ENCODE results near the gene TMCO1. TPM values are rescaled to one million over a fixed set of nuclear protein-coding genes. Genes with fewer than 3 reads are reported as not detected.
"Not testable (repeated sequence)": the region's sequence is repeated elsewhere in the genome, so short reads cannot be mapped to it uniquely, and the experiment has no call there.

The TMCO1 gene, protein sequence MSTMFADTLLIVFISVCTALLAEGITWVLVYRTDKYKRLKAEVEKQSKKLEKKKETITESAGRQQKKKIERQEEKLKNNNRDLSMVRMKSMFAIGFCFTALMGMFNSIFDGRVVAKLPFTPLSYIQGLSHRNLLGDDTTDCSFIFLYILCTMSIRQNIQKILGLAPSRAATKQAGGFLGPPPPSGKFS
- total RNA-seq: 100 to 1,000 TPM in 1 of 2 experiments, 10 to 100 TPM in 1; 93.3 to 102 TPM

DNA sequence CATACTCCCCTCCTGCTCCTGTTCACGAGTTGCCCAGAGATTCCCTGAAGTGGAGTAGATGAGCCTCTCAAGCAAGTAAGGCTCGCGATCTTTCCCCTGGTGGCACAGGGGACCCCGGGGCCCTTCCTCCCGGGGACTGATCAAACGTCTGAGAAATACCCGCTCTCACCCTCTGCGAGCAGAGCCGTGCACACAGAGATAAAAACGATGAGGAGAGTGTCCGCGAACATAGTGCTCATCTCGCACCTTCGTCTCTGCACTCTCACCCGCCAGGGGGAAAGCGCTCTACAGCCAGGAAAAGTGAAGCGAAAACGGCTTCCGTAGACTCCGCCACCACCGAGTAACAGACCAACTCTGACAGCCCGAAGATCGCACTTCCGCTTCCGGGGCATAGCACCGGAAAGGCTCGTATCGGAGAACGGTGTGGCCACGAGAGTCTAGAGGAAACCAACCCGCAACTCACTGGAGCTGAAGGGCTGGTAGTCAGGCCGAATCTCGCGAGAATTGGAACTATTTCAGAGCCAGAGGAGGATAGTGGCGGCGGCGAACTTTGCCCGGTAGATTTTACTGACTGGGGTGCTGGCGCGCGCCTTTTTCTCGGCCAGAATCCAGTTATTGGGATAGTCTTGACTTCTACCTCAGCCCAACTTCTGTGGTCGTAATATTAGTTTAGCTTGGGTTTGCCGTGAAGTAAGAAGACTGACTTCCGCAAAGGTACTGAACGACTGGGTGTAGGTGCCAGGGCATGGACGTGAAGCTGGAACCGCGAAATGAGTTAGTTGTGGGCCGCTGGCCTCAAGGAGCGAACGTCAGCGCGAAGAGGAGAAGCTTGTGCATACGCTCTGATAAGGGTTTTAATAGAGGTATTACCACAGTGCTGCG, at the start of gene TMCO1:
Gene TMCO1 (minus strand): TSS at position 356 of the 882 bp plus-strand sequence. CDS start 117 bp downstream, at position 239.
- peak; percentile 98 for DNase-seq
- Mint-ChIP-seq H3K4me1 (peaks cover 50% of the 10 kb centered on the region), H3K36me3 (ENCODE audit: low read depth) (peaks cover 50% of the 10 kb centered on the region), H3K27me3 (no peaks in the 10 kb centered on the region), H3K4me3 (peak within 1 kb of the TSS; percentile 96), H3K27ac (peak within 1 kb of the TSS; percentile 98), H3K9me3 (no peaks in the 10 kb centered on the region)
- POLR2A ChIA-PET: interaction anchor here (0.6 to 1.3 kb wide), 2 partner anchors 60 to 74 kb away, joined by 3 read pairs; no protein-coding TSS in a partner anchor
- CTCF ChIA-PET: interaction anchor here (0.7 to 1.8 kb wide), 7 partner anchors 9 to 138 kb away, joined by 3 to 5 read pairs (median 4); partner anchors contain the start of gene UCK2

DNA sequence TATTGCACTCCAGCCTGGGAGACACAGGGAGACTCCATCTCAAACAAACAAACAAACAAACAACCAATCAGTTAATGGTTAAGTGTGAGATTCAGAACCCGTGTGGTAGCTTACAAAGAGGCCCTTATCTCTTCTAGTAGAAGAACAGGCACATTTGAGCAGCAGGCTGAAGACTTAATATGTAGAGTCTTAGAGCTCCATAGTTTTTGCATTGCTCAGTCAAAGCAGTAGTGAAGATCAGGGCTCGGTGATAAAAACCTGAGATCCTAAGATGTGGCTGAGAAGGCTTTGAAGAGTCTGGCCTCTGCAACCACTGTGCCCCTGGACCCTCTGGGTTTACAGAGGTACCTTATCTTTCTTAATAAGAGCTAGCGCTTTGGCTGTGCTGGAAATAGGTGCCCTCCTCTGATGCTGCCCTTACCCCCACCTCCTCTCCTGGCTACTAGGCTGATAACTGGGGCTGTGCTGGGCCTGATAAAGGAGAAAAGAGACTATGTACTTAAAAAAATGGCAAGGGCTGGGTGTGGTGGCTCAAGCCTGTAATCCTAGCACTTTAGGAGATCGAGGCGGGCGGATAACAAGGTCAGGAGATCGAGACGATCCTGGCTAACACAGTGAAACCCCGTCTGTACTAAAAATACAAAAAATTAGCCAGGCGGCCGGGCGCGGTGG, 48.3 kb upstream of the TMCO1 start:
- POLR2A ChIA-PET: no interaction called here
- H3K4me3 Mint-ChIP-seq: no peak overlapping the region
- peaks cover 3% of the 10 kb centered on the region for H3K27me3 Mint-ChIP-seq
- CTCF ChIA-PET: no interaction called here
- DNase-seq: no peak
- H3K36me3 Mint-ChIP-seq (ENCODE audit: low read depth): no peaks in the 10 kb centered on the region
- H3K9me3 Mint-ChIP-seq: no peaks in the 10 kb centered on the region
- no peak overlapping the region for H3K27ac Mint-ChIP-seq
- H3K4me1 Mint-ChIP-seq: no peaks in the 10 kb centered on the region

DNA sequence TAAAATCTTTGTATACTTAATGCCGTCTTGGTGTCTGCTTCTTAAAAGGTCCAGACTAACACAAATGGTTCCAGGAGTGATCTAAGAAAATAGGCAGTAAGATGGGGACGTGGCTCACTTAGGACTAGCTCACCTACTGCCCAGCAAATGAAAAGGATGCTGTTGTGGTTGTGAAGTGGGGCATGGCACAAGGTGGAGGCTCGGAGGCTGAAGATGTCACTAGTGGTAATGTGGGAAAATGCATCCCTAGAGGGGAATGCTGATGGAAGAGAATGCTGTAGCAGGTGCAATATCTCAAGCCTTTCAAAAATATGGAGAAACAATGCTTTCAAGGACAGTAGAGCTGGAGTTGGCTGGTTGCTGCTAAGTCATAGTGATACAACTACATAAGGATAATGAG, 47.5 kb upstream of the TMCO1 start:
- Mint-ChIP-seq H3K9me3 (no peaks in the 10 kb centered on the region), H3K36me3 (ENCODE audit: low read depth) (no peaks in the 10 kb centered on the region), H3K4me3 (no peak overlapping the region), H3K4me1 (no peaks in the 10 kb centered on the region), H3K27me3 (peaks cover 3% of the 10 kb centered on the region), H3K27ac (no peak overlapping the region)
- ChIA-PET POLR2A (no interaction called here), CTCF (no interaction called here)
- no peak for DNase-seq

DNA sequence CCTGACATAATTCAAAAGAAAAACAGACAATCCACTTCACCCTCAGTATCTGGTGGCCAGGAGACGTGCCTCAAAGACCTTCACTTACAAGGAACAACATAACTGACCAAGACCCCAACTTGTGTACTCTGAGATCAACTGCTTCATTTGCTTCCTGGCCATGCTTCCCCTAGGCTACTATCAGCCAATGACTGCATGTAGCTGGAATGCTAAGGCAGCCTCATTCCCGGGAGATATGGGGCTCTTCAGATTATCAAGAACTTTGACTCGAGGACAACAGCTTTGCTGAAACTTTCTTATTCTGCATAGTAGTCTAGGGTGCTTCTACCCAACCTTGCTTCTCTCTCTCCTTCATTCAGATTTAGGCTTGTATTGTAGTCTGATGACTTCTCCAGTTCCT, 47.1 kb upstream of the TMCO1 start:
- POLR2A ChIA-PET: no interaction called here
- no peaks in the 10 kb centered on the region for H3K4me1 Mint-ChIP-seq
- DNase-seq: no peak
- no peaks in the 10 kb centered on the region for H3K36me3 Mint-ChIP-seq (ENCODE audit: low read depth)
- H3K4me3 Mint-ChIP-seq: no peak overlapping the region
- H3K27ac Mint-ChIP-seq: no peak overlapping the region
- CTCF ChIA-PET: no interaction called here
- peaks cover 3% of the 10 kb centered on the region for H3K27me3 Mint-ChIP-seq
- no peaks in the 10 kb centered on the region for H3K9me3 Mint-ChIP-seq

DNA sequence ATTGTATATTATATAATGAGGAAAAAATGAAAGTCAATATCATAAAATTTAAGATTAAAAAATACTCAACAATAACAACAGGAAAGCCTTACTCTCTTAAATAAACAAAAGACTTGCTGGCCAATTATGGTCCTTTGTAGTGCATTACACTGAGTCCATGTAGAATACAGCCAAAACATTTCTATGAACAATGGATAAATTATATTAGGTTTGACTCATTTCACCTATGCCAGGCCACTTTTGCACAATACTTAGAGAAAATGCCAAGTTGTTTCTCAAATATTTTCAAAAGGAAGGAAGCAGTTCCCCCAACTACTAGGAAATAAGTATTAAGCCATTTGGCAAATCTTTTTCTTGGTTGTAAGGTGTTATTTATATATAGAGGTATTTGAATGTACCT, 38.9 kb upstream of the TMCO1 start:
- H3K27ac Mint-ChIP-seq: no peak overlapping the region
- CTCF ChIA-PET: no interaction called here
- DNase-seq: no peak

DNA sequence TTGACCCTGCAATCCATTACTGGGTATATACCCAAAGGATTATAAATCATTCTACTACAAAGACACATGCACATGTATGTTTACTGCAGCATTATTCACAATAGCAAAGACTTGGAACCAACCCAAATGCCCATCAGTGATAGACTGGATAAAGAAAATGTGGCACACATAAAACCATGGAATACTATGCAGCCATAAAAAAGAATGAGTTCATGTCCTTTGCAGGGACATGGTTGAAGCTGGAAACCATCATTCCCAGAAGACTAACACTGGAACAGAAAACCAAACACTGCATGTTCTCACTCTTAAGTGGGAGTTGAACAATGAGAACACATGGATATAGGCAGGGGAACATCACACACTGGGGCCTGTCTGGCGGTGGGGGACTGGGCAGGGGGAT, 35.8 kb upstream of the TMCO1 start:
- H3K4me1 Mint-ChIP-seq; H3K9me3 Mint-ChIP-seq; POLR2A ChIA-PET; H3K36me3 Mint-ChIP-seq (ENCODE audit: low read depth); DNase-seq; CTCF ChIA-PET; H3K27ac Mint-ChIP-seq; H3K4me3 Mint-ChIP-seq: not testable (repeated sequence)
- peaks cover 25% of the 10 kb centered on the region for H3K27me3 Mint-ChIP-seq

More for the DNA sequence above, 38.9 kb upstream of the TMCO1 start:
- POLR2A ChIA-PET: no interaction called here
- Mint-ChIP-seq H3K9me3 (no peaks in the 10 kb centered on the region), H3K4me1 (no peaks in the 10 kb centered on the region), H3K36me3 (ENCODE audit: low read depth) (no peaks in the 10 kb centered on the region), H3K4me3 (no peak overlapping the region), H3K27me3 (peaks cover 19% of the 10 kb centered on the region)

DNA sequence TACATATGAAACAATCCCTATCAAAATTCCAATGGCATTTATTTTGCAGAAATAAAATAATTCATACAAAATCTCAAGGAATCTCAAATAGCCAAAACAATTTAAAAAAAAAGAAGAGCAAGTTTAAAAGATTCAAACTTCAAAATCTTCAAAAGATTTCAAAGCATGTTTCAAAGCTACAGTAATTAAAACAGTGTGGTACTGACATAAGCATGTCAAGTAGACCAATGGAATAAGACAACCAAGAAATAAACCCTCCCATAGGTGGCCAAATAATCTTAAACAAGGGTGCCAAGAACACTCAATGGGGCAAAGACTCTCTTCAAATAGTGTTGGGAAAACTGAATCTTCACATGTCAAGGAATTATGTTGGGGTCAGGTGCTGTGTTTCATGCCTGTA, 30.7 kb upstream of the TMCO1 start:
- Mint-ChIP-seq H3K36me3 (ENCODE audit: low read depth) (no peaks in the 10 kb centered on the region), H3K4me1 (no peaks in the 10 kb centered on the region), H3K27ac (no peak overlapping the region), H3K4me3 (no peak overlapping the region), H3K27me3 (peaks cover 25% of the 10 kb centered on the region), H3K9me3 (peaks cover 7% of the 10 kb centered on the region)
- no peak for DNase-seq
- CTCF ChIA-PET: no interaction called here
- POLR2A ChIA-PET: no interaction called here

DNA sequence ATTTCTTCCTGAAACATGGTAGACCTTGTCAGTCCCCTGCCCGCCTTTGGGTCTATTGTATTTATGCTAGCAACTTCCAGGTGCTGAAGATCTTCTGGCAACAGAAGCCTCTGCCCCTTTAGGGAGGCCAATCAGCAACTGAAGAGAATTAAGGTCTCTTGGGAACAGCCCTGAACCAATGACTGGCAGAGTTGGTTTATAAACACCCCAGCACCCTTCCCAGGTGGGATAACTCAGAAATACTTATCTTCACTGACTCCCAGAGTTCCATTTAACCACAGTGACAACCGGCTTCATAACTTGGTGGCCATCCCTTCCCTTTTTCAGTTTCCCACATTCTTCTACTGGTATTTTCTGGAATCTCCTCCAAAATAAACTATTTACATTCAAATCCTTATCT, 27.2 kb upstream of the TMCO1 start:
- no peak overlapping the region for H3K27ac Mint-ChIP-seq
- ChIA-PET POLR2A (no interaction called here), CTCF (no interaction called here)
- no peak overlapping the region for H3K4me3 Mint-ChIP-seq
- no peaks in the 10 kb centered on the region for H3K36me3 Mint-ChIP-seq (ENCODE audit: low read depth)
- H3K4me1 Mint-ChIP-seq: no peaks in the 10 kb centered on the region
- no peak for DNase-seq
- peaks cover 7% of the 10 kb centered on the region for H3K9me3 Mint-ChIP-seq
- peaks cover 33% of the 10 kb centered on the region for H3K27me3 Mint-ChIP-seq

DNA sequence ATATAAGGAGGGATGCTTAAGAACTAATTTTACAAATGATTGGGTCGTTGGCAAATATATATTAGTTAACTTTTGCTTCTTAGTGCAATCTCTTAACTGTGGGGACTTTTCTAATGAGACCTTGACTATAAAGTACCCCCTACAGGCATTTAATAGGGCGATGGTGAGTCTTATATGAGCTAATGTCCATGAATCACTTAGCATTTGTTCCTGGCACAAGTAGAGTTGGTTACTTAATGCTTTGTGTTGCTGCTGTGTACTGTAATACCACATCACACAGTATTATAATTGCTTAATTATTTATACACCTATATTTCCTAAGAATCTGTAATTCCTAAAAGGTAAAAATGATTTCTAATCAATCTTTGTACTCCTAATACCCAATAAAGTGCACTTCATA, 25.3 kb upstream of the TMCO1 start:
- Mint-ChIP-seq H3K27me3 (peaks cover 32% of the 10 kb centered on the region), H3K27ac (no peak overlapping the region), H3K36me3 (ENCODE audit: low read depth) (no peaks in the 10 kb centered on the region), H3K4me1 (no peaks in the 10 kb centered on the region), H3K9me3 (no peaks in the 10 kb centered on the region), H3K4me3 (no peak overlapping the region)
- ChIA-PET CTCF (interaction anchor here (2.0 kb wide), 1 partner anchor 9 kb away, joined by 8 read pairs; no protein-coding TSS in a partner anchor), POLR2A (no interaction called here)
- DNase-seq: no peak

DNA sequence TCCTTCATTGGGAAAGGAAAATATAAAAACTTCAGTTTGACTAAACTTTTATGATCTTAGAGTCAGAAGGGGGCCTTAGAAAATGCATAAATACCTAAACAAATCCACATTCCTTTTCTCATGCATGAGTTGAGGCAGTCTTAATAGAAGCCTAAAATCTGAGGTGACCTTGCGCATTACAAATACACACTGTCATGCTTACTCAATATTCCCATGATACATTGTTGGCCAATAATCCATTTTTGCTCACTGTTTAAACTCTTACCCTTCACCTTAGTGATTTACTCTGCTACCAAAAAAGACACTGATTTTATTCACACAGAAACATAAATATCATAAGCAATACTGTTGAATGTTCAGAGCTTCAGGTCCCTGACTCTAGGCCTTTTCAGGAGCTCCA, 19.1 kb upstream of the TMCO1 start:
- CTCF ChIA-PET: no interaction called here
- Mint-ChIP-seq H3K27me3 (peaks cover 26% of the 10 kb centered on the region), H3K9me3 (no peaks in the 10 kb centered on the region), H3K27ac (no peak overlapping the region), H3K4me1 (no peaks in the 10 kb centered on the region), H3K36me3 (ENCODE audit: low read depth) (no peaks in the 10 kb centered on the region), H3K4me3 (no peak overlapping the region)
- POLR2A ChIA-PET: no interaction called here
- no peak for DNase-seq

DNA sequence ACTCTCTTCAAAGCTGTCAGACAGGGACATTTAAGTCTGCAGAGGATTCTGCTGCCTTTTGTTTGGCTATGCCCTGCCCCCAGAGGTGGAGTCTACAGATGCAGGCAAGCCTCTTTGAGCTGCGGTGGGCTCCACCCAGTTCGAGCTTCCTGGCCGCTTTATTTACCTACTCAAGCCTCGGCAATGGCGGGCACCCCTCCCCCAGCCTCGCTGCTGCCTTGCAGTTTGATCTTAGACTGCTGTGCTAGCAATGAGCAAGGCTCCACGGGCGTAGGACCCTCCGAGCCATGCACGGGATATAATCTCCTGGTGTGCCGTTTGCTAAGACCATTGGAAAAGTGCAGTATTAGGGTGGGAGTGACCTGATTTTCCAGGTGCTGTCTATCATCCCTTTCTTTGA, 14.9 kb upstream of the TMCO1 start:
- CTCF ChIA-PET: interaction anchor here (2.9 kb wide), 1 partner anchor 10 kb away, joined by 8 read pairs; no protein-coding TSS in a partner anchor
- POLR2A ChIA-PET; H3K4me1 Mint-ChIP-seq; DNase-seq; H3K4me3 Mint-ChIP-seq; H3K27me3 Mint-ChIP-seq; H3K9me3 Mint-ChIP-seq; H3K36me3 Mint-ChIP-seq (ENCODE audit: low read depth); H3K27ac Mint-ChIP-seq: not testable (repeated sequence)

DNA sequence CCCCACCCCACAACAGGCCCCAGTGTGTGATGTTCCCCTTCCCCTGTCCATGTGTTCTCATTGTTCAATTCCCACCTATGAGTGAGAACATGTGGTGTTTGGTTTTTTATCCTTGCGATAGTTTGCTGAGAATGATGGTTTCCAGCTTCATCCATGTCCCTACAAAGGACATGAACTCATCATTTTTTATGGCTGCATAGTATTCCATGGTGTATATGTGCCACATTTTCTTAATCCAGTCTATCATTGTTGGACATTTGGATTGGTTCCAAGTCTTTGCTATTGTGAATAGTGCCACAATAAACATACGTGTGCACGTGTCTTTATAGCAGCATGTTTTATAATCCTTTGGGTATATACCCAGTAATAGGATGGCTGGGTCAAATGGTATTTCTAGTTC, 9.5 kb upstream of the TMCO1 start:
- H3K27me3 Mint-ChIP-seq; DNase-seq; H3K4me1 Mint-ChIP-seq; H3K27ac Mint-ChIP-seq; CTCF ChIA-PET; H3K4me3 Mint-ChIP-seq; H3K9me3 Mint-ChIP-seq; POLR2A ChIA-PET; H3K36me3 Mint-ChIP-seq (ENCODE audit: low read depth): not testable (repeated sequence)

DNA sequence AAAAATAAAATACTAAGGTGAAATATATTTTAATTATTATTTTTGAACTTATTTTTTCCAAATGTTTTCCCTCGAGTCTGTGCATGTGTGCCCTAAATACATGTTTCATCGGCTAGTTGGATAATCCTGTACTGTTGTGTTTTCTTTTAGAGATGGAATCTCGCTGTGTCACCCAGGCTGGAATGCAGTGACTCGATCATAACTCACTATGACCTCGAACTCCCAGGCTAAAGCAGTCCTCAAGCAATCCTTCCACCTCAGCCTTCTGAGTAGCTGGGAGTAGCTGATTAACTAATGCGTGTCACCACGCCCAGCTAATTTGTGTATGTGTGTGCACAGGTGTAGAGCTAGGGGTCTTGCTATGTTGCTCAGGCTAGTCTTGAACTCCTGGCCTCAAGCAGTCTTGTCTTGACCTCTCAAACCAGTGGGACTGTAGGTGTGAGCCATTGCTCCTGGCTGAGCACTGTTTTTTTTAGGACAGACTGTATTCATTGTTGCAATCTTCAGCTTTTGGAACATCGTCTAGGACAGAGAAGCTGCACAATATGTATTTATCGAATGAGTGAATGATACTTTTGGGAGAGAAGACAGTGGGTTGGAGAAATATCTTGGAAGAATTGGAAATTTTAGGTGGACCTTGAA, 4.8 kb upstream of the TMCO1 start:
- H3K9me3 Mint-ChIP-seq: no peaks in the 10 kb centered on the region
- H3K27ac Mint-ChIP-seq: no peak overlapping the region
- peaks cover 1% of the 10 kb centered on the region for H3K27me3 Mint-ChIP-seq
- H3K36me3 Mint-ChIP-seq (ENCODE audit: low read depth): peaks cover 16% of the 10 kb centered on the region
- DNase-seq: no peak
- CTCF ChIA-PET: interaction anchor here (0.5 kb wide), 1 partner anchor 16 kb away, joined by 5 read pairs; no protein-coding TSS in a partner anchor
- POLR2A ChIA-PET: no interaction called here
- H3K4me3 Mint-ChIP-seq: no peak overlapping the region
- H3K4me1 Mint-ChIP-seq: peaks cover 13% of the 10 kb centered on the region

All from activated CD4-positive, alpha-beta T cell treated with anti-CD3 and anti-CD28 coated beads, Interleukin-2, amount 10 ng/mL, durations not matched to agents 7 days and 5 days (primary cell).